Measurements from ENCODE around the gene MCUB. TPM values are rescaled to one million over a fixed set of nuclear protein-coding genes. Genes with fewer than 3 reads are reported as not detected.

MCUB gene
- total and polyA plus RNA-seq, 2 of the 13 experiments (the other 11 are each of a cell fraction or from before 2014, with no cell fraction given), result 0.95 to 2.2 TPM

DNA sequence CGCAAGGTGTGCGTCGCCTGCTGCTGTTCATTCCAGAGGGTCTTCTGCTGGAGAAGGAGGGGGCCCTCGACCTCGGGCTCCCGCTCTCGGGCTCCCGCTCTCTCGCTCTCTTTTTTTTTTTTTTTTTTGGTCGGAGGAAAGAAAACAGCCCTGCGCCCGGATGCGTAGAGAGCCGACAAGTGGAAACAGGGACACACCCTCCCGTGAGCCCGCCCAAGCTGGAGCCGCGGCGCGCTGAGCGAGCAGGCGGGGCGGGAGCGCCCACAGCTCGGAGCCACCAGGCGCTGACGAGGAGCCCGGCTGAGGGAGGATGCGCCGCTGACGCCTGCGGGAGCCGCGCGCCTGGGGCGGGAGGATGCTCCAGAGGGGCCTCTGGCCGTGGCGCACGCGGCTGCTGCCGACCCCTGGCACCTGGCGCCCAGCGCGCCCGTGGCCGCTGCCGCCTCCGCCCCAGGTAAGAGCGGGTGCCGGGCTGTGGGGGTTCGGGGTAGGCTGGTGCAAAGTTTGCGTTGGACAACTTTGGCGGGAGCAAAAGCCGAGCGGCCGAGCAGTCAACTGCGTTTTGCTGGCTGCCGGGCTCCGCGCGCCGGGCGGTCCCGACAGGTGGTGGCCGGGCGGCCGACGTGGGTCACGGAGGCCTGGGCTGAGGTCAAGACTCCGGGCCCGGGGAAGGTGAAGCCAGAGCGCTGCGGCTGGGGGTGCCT lies at the start of gene MCUB (continued):
- TF ChIP-seq, protein P1, sequence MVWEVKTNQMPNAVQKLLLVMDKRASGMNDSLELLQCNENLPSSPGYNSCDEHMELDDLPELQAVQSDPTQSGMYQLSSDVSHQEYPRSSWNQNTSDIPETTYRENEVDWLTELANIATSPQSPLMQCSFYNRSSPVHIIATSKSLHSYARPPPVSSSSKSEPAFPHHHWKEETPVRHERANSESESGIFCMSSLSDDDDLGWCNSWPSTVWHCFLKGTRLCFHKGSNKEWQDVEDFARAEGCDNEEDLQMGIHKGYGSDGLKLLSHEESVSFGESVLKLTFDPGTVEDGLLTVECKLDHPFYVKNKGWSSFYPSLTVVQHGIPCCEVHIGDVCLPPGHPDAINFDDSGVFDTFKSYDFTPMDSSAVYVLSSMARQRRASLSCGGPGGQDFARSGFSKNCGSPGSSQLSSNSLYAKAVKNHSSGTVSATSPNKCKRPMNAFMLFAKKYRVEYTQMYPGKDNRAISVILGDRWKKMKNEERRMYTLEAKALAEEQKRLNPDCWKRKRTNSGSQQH (CRISPR knock-in tag; IDR thresholded peaks at IDR 0.05; ENCODE audit: low read depth), result no peak
- TF ChIP-seq NFKBIZ (CRISPR knock-in tag; IDR thresholded peaks at IDR 0.05), result no peak
- TF ChIP-seq, protein P2, sequence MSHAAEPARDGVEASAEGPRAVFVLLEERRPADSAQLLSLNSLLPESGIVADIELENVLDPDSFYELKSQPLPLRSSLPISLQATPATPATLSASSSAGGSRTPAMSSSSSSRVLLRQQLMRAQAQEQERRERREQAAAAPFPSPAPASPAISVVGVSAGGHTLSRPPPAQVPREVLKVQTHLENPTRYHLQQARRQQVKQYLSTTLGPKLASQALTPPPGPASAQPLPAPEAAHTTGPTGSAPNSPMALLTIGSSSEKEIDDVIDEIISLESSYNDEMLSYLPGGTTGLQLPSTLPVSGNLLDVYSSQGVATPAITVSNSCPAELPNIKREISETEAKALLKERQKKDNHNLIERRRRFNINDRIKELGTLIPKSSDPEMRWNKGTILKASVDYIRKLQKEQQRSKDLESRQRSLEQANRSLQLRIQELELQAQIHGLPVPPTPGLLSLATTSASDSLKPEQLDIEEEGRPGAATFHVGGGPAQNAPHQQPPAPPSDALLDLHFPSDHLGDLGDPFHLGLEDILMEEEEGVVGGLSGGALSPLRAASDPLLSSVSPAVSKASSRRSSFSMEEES (CRISPR knock-in tag; IDR thresholded peaks at IDR 0.05), result no peak
- TF ChIP-seq ZNF761 (CRISPR knock-in tag; conservative IDR thresholded peaks at IDR 0.05), result peak; percentile 45; the same call in 1 of the 2 replicates
- TF ChIP-seq MBNL3 (CRISPR knock-in tag; conservative IDR thresholded peaks at IDR 0.05), result no peak
- no peak for TF ChIP-seq KLF13 (CRISPR knock-in tag; IDR thresholded peaks at IDR 0.05)
- TF ChIP-seq ASH2L (IDR thresholded peaks at IDR 0.05; ENCODE audit: insufficient read length, low read depth, low read length), result peak; percentile 55
- TF ChIP-seq ZNF326 (CRISPR knock-in tag; IDR thresholded peaks at IDR 0.05; ENCODE audit: borderline replicate concordance), result no peak
- 0 out of 2 replicates have a peak, but pooled peaks have one; percentile 40 for TF ChIP-seq CAMTA2 (CRISPR knock-in tag; IDR thresholded peaks at IDR 0.05; ENCODE audit: borderline replicate concordance)
- TF ChIP-seq ZNF180 (CRISPR knock-in tag; IDR thresholded peaks at IDR 0.05; ENCODE audit: borderline replicate concordance, low read depth), result no peak
- TF ChIP-seq, protein P3, sequence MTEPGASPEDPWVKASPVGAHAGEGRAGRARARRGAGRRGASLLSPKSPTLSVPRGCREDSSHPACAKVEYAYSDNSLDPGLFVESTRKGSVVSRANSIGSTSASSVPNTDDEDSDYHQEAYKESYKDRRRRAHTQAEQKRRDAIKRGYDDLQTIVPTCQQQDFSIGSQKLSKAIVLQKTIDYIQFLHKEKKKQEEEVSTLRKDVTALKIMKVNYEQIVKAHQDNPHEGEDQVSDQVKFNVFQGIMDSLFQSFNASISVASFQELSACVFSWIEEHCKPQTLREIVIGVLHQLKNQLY (CRISPR knock-in tag; IDR thresholded peaks at IDR 0.05), result no peak
- TF ChIP-seq ZNF160 (CRISPR knock-in tag; IDR thresholded peaks at IDR 0.05), result no peak
- TF ChIP-seq ZNF431 (CRISPR knock-in tag; IDR thresholded peaks at IDR 0.05; ENCODE audit: borderline replicate concordance, low read depth), result no peak
- 0 out of 2 replicates have a peak, but pooled peaks have one; percentile 58 for TF ChIP-seq ZNF558 (CRISPR knock-in tag; IDR thresholded peaks at IDR 0.05; ENCODE audit: borderline replicate concordance)
- TF ChIP-seq ZC3H4 (CRISPR knock-in tag; IDR thresholded peaks at IDR 0.05; ENCODE audit: borderline replicate concordance), result no peak
- TF ChIP-seq, protein P4, sequence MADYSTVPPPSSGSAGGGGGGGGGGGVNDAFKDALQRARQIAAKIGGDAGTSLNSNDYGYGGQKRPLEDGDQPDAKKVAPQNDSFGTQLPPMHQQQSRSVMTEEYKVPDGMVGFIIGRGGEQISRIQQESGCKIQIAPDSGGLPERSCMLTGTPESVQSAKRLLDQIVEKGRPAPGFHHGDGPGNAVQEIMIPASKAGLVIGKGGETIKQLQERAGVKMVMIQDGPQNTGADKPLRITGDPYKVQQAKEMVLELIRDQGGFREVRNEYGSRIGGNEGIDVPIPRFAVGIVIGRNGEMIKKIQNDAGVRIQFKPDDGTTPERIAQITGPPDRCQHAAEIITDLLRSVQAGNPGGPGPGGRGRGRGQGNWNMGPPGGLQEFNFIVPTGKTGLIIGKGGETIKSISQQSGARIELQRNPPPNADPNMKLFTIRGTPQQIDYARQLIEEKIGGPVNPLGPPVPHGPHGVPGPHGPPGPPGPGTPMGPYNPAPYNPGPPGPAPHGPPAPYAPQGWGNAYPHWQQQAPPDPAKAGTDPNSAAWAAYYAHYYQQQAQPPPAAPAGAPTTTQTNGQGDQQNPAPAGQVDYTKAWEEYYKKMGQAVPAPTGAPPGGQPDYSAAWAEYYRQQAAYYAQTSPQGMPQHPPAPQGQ (CRISPR knock-in tag; IDR thresholded peaks at IDR 0.05; ENCODE audit: borderline replicate concordance), result no peak
- no peak for TF ChIP-seq NKX3-1 (CRISPR knock-in tag; IDR thresholded peaks at IDR 0.05)
- TF ChIP-seq GABPA (IDR thresholded peaks at IDR 0.05; ENCODE audit: low read depth, low read length), result no peak
- no peak for TF ChIP-seq GABPA (CRISPR knock-in tag; IDR thresholded peaks at IDR 0.05; ENCODE audit: low read depth)
- TF ChIP-seq, protein P5, sequence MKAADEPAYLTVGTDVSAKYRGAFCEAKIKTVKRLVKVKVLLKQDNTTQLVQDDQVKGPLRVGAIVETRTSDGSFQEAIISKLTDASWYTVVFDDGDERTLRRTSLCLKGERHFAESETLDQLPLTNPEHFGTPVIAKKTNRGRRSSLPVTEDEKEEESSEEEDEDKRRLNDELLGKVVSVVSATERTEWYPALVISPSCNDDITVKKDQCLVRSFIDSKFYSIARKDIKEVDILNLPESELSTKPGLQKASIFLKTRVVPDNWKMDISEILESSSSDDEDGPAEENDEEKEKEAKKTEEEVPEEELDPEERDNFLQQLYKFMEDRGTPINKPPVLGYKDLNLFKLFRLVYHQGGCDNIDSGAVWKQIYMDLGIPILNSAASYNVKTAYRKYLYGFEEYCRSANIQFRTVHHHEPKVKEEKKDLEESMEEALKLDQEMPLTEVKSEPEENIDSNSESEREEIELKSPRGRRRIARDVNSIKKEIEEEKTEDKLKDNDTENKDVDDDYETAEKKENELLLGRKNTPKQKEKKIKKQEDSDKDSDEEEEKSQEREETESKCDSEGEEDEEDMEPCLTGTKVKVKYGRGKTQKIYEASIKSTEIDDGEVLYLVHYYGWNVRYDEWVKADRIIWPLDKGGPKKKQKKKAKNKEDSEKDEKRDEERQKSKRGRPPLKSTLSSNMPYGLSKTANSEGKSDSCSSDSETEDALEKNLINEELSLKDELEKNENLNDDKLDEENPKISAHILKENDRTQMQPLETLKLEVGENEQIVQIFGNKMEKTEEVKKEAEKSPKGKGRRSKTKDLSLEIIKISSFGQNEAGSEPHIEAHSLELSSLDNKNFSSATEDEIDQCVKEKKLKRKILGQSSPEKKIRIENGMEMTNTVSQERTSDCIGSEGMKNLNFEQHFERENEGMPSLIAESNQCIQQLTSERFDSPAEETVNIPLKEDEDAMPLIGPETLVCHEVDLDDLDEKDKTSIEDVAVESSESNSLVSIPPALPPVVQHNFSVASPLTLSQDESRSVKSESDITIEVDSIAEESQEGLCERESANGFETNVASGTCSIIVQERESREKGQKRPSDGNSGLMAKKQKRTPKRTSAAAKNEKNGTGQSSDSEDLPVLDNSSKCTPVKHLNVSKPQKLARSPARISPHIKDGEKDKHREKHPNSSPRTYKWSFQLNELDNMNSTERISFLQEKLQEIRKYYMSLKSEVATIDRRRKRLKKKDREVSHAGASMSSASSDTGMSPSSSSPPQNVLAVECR (CRISPR knock-in tag; IDR thresholded peaks at IDR 0.05; ENCODE audit: borderline replicate concordance), result peak; percentile 42
